HCT116 (cell line): Measurements from ENCODE around the gene LMCD1. TPM values are rescaled to one million over a fixed set of nuclear protein-coding genes. Genes with fewer than 3 reads are reported as not detected.

Experiments
- ATAC-seq: fragments of 200-7000 bp; cut with Tn5 transposase; 2 replicates; pipeline ENCODE4 v1.9.1; 2020; ENCODE audit warnings: mild to moderate bottlenecking, moderate library complexity
- BruUV-seq: library from RNA; stranded (reverse); fragments of 400-500 nt; replicated peaks from 2 replicates; lab custom pipeline; 2021; lab: Mats Ljungman, UMichigan
- CTCF ChIA-PET: fragments of 300-600 bp; sonication (Branson Sonifier 250); formaldehyde crosslinking; loops from one replicate; lab custom pipeline; 2021; ENCODE audit warnings: antibody characterized with exemption; lab: Charles Lee
- POLR2A ChIA-PET: fragments of 300-600, 350-600 bp; sonication (Branson Sonifier 250); formaldehyde crosslinking; loops from one replicate; lab custom pipeline; 2021; ENCODE audit warnings: antibody characterized with exemption; lab: Charles Lee
- RAD21 ChIA-PET, 2 experiments: fragments of 300-600 bp; sonication (Branson Sonifier 250); formaldehyde crosslinking; loops; one replicate each; lab custom pipeline; 2023; ENCODE audit warnings: low total read pairs in 2 of 2; ENCODE audit not compliant: uncharacterized antibody in 2 of 2, unreplicated experiment in 2 of 2, low non-redundant PET in 1 of 2; lab: Charles Lee
- DNase-seq: peaks from one replicate; pipeline ENCODE4 v3.0.0-alpha.2; 2010; ENCODE audit warnings: low read depth, low spot score
- H2AFZ ChIP-seq: fragments of 200-600 bp; shearing (Covaris generic), sonication (generic); 2 replicates; pipeline ENCODE4 v1.6.1; 2017; ENCODE audit warnings: low read depth, mixed run types, mixed read lengths, antibody characterized with exemption, low read length; ENCODE audit not compliant: poor library complexity, severe bottlenecking
- H3K27ac ChIP-seq: 2 replicates; pipeline ENCODE4 v1.5.1; 2012; ENCODE audit warnings: low read depth, low read length
- H3K27me3 ChIP-seq: fragments of 200-600 bp; sonication (generic); 2 replicates; pipeline ENCODE4 v1.6.1; 2016; ENCODE audit warnings: mixed run types, low read length, mixed read lengths; ENCODE audit not compliant: insufficient read depth
- H3K36me3 ChIP-seq, 2 experiments: fragments of 200-500 bp in 1 of 2; fragments of 200-600 bp in 1 of 2; sonication (Bioruptor generic) in 1 of 2; sonication (generic) in 1 of 2; 2 replicates each; pipeline versions ENCODE4 v1.5.1 to v1.6.1; 2014 to 2016; ENCODE audit warnings: low read length in 2 of 2, inconsistent platforms in 1 of 2, mixed read lengths in 1 of 2, mixed run types in 1 of 2; ENCODE audit not compliant: insufficient read depth in 2 of 2, control insufficient read depth in 1 of 2
- H3K4me1 ChIP-seq, 2 experiments: fragments of 200-600 bp in 1 of 2; sonication (generic) in 1 of 2; 2 replicates each; pipeline versions ENCODE4 v1.5.1 to v1.6.1; 2012 to 2017; ENCODE audit warnings: low read length in 2 of 2, inconsistent platforms in 1 of 2, mild to moderate bottlenecking in 1 of 2, mixed read lengths in 1 of 2, mixed run types in 1 of 2, moderate library complexity in 1 of 2; ENCODE audit not compliant: insufficient read depth in 2 of 2, control insufficient read depth in 1 of 2
- H3K4me2 ChIP-seq: fragments of 200-600 bp; sonication (generic); 2 replicates; pipeline ENCODE4 v1.6.1; 2017; ENCODE audit warnings: mixed run types, low read length, mixed read lengths
- H3K4me3 ChIP-seq, 2 experiments: fragments of 200-600 bp in 1 of 2; sonication (generic) in 1 of 2; replicated peaks in 1 of 2; 2 replicates each; pipeline ENCODE4 v1.5.1; 2011 to 2016; ENCODE audit warnings: low read length in 2 of 2, control low read depth in 1 of 2, low read depth in 1 of 2, mild to moderate bottlenecking in 1 of 2, mixed read lengths in 1 of 2, mixed run types in 1 of 2
- H3K79me2 ChIP-seq: fragments of 200-600 bp; sonication (generic); 2 replicates; pipeline ENCODE4 v1.6.1; 2017; ENCODE audit warnings: mild to moderate bottlenecking, mixed run types, low read length, moderate library complexity, mixed read lengths; ENCODE audit not compliant: insufficient read depth
- H3K9ac ChIP-seq: fragments of 200-600 bp; sonication (generic); 2 replicates; pipeline ENCODE4 v1.6.1; 2016; ENCODE audit warnings: low read length, mixed read lengths
- H3K9me2 ChIP-seq: fragments of 200-600 bp; sonication (generic), shearing (Covaris generic); 2 replicates; pipeline ENCODE4 v1.6.1; 2017; ENCODE audit warnings: mixed run types, mild to moderate bottlenecking, moderate library complexity; ENCODE audit not compliant: insufficient read depth
- H3K9me3 ChIP-seq, 2 experiments: fragments of 200-500 bp in 1 of 2; fragments of 200-600 bp in 1 of 2; sonication (Bioruptor generic) in 1 of 2; sonication (generic) in 1 of 2; 2 replicates each; pipeline ENCODE4 v1.6.1; 2014 to 2017; ENCODE audit warnings: low read length in 2 of 2, mixed read lengths in 2 of 2, inconsistent platforms in 1 of 2, low read depth in 1 of 2, mild to moderate bottlenecking in 1 of 2, mixed run types in 1 of 2, moderate library complexity in 1 of 2; ENCODE audit not compliant: control insufficient read depth in 1 of 2, insufficient read depth in 1 of 2
- H4K20me1 ChIP-seq: fragments of 200-600 bp; sonication (generic), shearing (Covaris generic); 2 replicates; pipeline ENCODE4 v1.6.1; 2017; ENCODE audit warnings: mixed run types, mild to moderate bottlenecking, moderate library complexity; ENCODE audit not compliant: insufficient read depth
- JUND ChIP-seq: IDR thresholded peaks from 2 replicates; pipeline ENCODE4 v1.6.1; 2012
- MAX ChIP-seq: IDR thresholded peaks from 2 replicates; pipeline ENCODE4 v1.6.1; 2012
- POLR2AphosphoS5 ChIP-seq: IDR thresholded peaks from 2 replicates; pipeline ENCODE4 v1.6.1; 2011; ENCODE audit warnings: mild to moderate bottlenecking, low read depth, low read length, moderate library complexity
- SIN3A ChIP-seq: IDR thresholded peaks from 2 replicates; pipeline ENCODE4 v1.6.1; 2012; ENCODE audit warnings: low read depth
- SP1 ChIP-seq: IDR thresholded peaks from 2 replicates; pipeline ENCODE4 v1.6.1; 2012; ENCODE audit warnings: low read depth
- SRF ChIP-seq: IDR thresholded peaks from 2 replicates; pipeline ENCODE4 v1.6.1; 2012; ENCODE audit warnings: low read depth
- intact Hi-C: fragments of 100-400 bp; cut with micrococcal nuclease; formaldehyde crosslinking; loops from 2 replicates; pipeline ENCODE4 v1.10.0; 2022
- total RNA-seq: library from RNA; stranded (reverse); gene quantifications from one replicate; pipeline ENCODE4 v1.2.1, GENCODE V29; 2021; ENCODE audit not compliant: unreplicated experiment
- TF ChIP-seq, protein P1 (sequence below): IDR thresholded peaks from 2 replicates; pipeline ENCODE4 v1.6.1; 2012; ENCODE audit warnings: low read depth

LMCD1 gene
- total RNA-seq, 1 experiment from 2014 or later, result 4.6 TPM

DNA sequence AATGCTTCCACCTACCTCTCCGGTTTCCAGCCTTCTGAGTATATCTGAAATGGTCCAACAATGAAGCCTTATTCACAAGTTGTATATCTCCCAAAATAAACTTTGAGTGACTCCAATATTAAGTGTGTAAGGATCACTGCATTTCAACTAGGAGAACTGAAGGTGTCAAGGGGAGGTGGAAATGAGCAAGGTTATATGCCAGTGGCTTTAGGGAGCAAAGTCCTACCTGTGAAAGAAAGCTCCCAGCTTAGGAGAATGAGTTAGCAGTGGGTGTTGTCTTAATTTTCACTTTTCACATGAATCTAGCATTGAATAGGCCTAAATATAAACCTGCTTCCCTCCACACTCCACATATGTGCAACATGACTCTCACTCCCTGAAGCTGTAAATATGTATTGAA lies 29.0 kb downstream of the LMCD1 start:
- no peak for ATAC-seq
- TF ChIP-seq MAX, result no peak
- TF ChIP-seq, protein P1, sequence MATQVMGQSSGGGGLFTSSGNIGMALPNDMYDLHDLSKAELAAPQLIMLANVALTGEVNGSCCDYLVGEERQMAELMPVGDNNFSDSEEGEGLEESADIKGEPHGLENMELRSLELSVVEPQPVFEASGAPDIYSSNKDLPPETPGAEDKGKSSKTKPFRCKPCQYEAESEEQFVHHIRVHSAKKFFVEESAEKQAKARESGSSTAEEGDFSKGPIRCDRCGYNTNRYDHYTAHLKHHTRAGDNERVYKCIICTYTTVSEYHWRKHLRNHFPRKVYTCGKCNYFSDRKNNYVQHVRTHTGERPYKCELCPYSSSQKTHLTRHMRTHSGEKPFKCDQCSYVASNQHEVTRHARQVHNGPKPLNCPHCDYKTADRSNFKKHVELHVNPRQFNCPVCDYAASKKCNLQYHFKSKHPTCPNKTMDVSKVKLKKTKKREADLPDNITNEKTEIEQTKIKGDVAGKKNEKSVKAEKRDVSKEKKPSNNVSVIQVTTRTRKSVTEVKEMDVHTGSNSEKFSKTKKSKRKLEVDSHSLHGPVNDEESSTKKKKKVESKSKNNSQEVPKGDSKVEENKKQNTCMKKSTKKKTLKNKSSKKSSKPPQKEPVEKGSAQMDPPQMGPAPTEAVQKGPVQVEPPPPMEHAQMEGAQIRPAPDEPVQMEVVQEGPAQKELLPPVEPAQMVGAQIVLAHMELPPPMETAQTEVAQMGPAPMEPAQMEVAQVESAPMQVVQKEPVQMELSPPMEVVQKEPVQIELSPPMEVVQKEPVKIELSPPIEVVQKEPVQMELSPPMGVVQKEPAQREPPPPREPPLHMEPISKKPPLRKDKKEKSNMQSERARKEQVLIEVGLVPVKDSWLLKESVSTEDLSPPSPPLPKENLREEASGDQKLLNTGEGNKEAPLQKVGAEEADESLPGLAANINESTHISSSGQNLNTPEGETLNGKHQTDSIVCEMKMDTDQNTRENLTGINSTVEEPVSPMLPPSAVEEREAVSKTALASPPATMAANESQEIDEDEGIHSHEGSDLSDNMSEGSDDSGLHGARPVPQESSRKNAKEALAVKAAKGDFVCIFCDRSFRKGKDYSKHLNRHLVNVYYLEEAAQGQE, result no peak
- TF ChIP-seq SIN3A, result no peak
- no peak for TF ChIP-seq POLR2AphosphoS5
- no peak for TF ChIP-seq SP1
- no peak for TF ChIP-seq SRF
- TF ChIP-seq JUND, result no peak
- TF ChIP-seq, all 23 proteins: peak for 0

More for the DNA sequence above, 29.0 kb downstream of the LMCD1 start:
- no peaks in the 10 kb centered on the region for H3K36me3 ChIP-seq
- no peak for DNase-seq
- H3K9me3 ChIP-seq, result no peaks in the 10 kb centered on the region
- intact Hi-C loops, result no loop called here
- no peaks in the 10 kb centered on the region for H4K20me1 ChIP-seq
- no peaks in the 10 kb centered on the region for H3K79me2 ChIP-seq
- no peaks in the 10 kb centered on the region for H3K27me3 ChIP-seq
- RAD21 ChIA-PET, result no interaction called here
- BruUV-seq, result no TSS peak
- CTCF ChIA-PET, result no interaction called here
- peaks cover 5 to 20% of the 10 kb centered on the region in 2 experiments for H3K4me1 ChIP-seq
- H3K9ac ChIP-seq, result no peak overlapping the region
- POLR2A ChIA-PET, result no interaction called here
- no peak overlapping the region for H3K4me2 ChIP-seq
- no peak overlapping the region for H3K27ac ChIP-seq
- no peak overlapping the region for H2AFZ ChIP-seq
- no peak overlapping the region for H3K4me3 ChIP-seq
- H3K9me2 ChIP-seq, result no peaks in the 10 kb centered on the region
